Stimulated activated CD4-positive, alpha-beta T cell treated with anti-CD3 and anti-CD28 coated beads, Interleukin-1b, Interleukin-23, amount 100 ng/mL, for 1 hour (primary cell): ENCODE data around the gene TMEM212.
"Not testable (repeated sequence)": the region's sequence is repeated elsewhere in the genome, so short reads cannot be mapped to it uniquely, and the experiment has no call there.

Source experiments
- DNase-seq, 2 donors: peaks; one replicate each; pipeline ENCODE4 v3.0.0-alpha.2; 2020; ENCODE audit warnings: low read depth in 2 of 2

The TMEM212 gene

DNA sequence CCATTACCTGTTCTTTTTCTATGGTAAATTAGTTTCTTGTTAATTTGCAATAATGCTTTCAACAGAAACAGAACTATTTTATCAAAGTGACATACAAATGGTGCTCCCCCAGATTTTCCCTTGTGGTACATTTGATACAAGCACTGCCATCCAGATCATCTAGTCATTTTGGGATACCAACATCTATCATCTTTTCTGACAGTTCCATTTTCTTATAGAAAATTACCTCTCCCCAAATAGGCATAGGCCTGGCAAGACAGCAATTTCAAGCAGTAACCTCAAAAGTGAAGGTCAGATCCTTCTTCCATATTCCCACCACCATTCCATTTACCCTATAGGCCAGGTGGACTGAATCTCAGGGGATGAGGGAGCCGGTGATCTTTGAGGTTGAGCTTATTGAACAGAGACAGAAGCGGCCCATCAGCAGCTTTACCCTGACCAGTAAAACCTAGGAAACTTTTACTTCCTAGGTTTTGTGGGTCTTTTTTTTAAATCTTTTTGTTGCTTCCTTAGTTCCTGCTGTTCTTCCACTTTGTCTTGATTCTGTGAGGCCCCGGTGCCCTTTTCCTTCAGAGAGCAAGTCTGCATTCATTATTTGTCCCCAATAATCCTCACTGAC, 29.8 kb upstream of the TMEM212 start:
- DNase-seq: no peak

DNA sequence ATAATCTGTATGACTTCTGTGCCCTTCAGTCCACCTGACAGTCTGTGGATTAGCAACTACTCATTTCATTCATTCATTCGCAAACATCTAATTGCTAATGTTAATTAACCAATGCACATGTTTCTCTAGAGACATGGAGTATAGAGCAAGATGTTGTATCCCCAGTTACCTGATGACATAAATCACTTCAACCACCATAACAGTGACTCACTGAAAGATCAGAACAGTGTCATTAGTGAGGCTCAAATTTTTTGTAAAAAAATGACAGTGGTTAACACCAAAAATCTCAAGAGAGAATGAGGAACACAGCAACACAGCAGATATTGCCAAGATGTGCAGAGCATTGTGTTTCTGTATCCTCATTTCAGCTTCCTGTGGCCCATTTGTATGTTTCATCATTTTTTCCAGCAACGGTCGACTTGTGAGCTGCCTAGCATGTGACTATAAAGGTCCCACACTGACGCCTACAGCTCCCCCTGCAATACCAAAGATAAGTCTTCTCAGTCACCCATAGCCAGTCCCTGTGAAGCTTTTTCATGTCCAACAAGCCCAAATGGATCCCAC, 29.2 kb upstream of the TMEM212 start:
- DNase-seq: no peak

DNA sequence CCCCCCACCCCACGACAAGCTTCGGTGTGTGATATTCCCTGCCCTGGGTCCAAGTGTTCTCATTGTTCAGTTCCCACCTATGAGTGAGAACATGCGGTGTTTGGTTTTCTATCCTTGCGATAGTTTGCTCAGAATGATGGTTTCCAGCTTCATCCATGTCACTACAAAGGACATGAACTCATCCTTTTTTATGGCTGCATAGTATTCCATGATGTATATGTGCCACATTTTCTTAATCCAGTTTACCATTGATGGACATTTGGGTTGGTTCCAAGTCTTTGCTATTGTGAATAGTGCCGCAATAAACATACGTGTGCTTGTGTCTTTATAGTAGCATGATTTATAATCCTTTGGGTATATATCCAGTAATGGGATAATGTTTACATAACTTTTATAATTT, 28.5 kb upstream of the TMEM212 start:
- not testable (repeated sequence) for DNase-seq

DNA sequence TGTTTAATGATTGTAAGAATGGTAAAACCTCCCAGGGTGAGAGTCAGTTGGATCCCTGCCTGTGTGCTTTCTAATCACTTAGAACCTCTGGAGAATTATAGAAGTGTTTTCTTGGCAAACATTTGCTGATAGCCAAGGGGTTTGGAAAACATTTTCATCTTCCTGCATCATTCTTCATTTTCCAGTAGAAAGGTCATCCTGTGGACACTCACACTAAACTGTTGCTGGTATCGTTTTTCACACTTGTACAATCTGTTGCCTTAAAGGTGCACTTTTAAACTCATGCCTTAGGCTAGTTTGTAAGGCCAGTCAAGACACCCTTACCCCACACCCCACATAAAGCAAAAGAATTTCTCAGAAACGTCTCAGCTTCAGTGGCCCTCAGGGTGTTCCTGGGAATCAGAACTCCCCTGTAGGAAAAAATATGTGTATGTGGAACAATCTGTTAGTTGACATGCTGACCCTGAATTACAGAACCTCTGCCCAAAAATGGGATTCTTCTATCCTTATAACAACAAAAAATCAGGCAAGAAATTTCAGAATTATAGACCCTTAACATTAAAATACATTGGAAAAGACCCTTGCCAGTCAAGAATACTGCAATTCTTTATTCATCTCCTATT, 27.1 kb upstream of the TMEM212 start:
- DNase-seq: no peak

DNA sequence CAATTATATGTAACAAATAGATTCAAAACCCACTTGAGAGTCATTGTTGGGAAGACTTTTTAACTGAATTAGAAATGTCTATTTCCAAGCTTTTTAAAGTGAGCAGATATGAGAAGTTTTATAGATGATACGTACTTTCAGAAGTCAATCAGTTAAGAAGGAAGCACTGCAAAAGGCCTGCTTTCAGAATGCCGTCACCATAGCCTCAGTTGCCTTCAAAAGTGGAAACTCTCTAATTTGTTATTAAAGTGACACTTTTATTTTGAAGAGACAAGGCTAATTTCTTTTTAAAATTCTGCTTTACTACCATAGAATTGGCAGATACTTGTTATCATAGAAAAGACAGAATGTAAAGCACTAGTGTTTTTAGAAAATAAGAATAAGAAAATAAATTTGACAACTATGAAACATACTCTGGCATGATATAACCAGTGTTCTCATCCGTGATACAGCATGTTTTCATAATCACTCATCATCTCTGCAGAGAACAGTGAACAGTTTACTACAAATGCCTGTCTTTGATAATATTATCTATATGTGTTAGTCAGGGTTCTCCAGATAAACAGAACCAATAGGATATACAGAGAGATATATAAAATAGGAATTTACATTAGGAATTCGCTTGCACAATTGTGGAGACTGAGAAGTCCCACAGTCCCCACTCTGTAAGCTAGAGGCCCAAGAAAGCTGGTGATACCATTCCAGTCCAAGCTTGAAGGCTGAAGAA, 25.9 kb upstream of the TMEM212 start:
- DNase-seq: no peak

DNA sequence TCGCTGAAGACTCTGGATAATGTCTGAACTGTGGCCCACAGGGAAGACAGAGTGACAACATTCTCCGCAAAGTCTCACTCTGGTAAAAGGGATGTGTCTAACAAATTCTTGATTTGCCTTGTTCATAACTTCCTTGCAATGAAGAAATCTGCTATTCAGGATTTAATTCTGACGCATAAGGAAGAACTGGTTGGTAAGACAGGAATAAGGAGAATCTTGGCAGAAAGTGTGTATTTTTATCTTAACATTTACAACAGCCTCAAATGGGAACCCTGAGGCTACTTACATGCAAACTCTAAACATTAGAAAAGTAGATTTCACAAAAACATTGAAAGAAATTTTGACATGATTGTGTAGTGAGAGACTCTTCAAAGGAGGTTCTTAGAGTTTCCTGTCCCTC, 22.1 kb upstream of the TMEM212 start:
- no peak for DNase-seq

DNA sequence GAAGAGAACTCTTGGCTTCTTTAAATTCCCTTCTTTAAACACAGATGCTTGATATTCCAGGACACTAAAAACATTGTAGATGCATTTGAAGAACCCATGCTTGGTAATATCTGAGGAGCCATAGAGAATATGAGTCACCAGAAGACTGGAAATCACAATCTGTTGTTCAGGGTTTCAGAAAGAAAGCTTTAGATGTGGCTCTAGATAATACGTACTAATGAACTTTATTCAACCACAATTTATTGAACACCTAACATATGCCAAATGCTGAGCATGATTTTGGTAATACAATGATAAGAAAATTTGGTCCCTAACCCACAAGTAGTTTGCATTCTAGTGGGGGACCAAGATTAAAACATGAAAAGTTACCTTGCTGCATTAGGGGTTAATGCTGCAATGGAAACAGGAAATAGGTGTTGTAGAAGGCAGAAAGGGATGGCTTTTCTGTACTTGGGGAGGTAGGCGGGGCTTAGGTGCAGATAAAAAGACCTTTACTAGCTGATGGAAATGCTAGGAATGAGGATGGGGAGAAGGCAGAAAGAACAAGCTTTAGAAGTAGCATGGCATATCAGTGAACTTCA, 21.3 kb upstream of the TMEM212 start:
- DNase-seq: no peak

DNA sequence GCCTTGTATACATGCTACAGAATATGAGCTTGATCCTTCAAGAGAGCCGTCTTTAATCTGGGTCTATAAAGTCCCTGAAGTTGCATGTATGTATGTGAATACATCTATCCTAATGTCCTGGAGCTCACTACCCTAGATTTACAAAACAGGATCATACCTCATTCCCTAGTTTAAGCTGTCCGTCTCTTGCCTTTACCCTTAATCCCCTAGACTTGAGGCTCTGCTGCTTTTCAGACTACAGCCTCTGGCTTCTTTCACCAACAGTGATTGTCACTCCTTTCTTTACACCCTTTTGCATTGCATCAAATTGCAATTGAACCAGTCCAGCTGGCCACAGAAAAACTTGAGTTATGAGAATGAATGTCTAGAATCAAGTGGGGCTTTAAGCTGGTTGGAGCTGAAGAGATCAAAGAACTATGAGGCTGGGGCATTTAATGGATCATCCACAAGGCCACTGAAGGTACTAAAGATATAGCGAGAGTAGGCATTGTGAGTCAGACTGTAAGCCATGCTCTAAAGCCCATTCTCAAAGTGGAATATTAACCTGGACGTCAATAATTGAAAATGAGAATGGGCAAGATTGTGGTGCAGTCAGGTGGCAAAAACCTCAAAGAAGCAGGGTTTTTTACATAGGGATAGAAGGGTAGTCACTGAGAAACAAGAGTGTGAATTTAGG, 20.6 kb upstream of the TMEM212 start:
- DNase-seq: no peak

DNA sequence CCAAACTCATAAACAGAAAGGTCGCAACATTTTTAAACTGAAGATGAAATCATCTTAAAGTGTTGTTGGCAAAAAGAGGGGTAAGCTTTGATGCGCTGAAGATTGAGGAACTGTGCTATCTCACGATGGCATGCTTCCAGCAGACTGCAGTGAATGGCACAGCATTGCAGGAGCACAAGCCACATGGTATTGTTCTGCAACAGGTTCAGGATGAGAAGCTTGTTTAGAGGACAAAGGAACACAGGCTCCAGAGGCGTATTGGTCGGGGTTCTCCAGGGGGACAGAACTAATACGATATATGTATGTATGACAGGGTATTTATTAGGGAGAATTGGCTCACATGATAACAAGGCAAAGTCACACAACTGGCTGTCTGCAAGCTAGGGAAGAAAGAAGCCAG, 19.0 kb upstream of the TMEM212 start:
- no peak for DNase-seq

DNA sequence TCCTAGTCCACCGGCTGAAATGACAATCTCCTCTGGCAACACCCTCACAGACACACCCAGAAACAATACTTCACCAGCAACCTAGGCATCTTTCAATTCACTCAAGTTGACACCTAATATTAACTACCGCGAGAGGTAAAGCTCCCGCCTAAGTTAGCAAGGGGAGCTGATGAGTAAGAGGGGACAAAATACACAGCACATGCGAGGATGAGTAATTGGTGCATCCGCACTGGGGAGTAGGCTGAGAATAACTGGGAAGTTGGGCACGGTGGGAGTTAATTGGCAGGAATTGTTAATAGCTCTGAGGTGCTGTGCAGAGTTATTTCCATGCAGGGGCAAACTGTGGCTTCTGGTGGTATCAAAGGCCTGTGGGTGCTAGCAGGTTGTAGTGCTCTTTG, 18.3 kb upstream of the TMEM212 start:
- DNase-seq: no peak

DNA sequence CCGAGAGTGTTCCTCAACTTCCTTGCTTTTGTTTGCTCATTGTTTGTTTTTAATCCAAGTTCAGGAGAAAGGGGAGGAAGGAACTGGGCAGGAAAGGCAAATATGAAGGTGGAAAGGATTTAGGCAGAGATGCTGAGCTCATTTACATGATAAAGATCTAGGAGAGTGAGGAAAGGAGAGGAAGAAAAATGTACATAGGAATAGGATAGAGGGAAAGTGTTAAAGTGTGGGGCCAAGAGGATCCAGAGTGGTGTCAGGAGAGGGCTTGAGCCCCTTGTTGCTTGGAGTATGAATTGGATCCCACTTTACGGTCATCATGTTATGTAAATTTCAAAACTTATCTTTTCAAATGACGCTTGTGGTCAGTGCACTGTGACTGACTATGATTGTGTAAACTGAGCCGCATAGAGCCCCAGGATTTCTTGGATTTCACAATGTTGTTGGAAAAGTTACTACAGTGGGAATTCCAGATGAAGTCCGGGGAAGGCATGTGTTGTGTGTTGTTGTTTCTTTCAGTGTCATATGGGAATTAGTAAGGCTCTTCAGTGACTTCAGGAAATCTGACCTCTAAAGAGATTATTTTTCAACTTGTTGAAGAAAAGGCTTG, 17.8 kb upstream of the TMEM212 start:
- no peak for DNase-seq

DNA sequence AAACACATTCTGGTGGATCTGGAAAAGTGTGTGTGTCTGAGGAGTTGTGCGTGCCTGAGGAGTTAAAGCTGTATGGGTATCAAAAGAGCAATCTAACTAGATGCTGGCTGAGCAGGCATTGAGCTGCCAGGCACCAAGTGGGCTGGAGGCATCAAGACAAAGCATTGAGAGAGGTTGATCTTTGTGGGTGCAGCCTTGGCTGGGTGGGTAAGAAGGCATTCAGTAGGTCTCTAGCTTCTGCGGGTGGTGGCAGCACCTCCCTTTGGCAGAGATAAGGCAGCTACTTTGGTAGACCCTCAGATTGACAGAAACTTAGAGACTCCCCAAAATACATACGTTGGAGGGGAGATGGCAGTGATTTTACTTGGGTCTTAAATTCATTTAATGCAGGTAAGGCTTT, 15.8 kb upstream of the TMEM212 start:
- no peak for DNase-seq

DNA sequence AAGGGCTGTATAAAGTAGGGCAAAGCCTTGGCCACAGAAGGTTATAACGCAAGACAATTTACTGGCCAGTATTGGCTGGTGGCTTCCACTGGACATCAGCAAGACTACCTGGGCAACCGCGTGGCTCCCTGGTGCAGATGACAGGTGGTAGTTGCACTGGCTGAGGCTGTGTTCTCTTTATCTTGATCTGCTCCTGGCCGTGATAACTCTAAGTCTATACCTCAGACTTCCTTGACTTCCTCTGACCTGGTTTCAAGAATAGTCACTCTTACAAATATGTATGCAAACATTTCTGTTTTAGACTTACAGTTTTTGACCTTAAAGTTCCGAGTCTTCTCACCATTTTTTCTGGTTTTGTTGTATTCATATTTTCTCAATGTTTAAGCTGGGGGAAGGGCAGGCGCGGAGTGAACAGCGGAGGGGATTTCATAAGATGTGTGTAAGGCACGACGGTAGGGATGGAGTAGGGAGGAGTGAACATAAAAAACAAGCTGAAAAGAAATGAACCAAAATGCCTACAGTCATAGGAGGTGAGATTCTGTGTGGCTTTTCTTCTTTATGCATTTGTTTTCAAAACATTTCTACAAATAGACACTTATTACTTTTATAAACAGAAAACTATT, 15.2 kb upstream of the TMEM212 start:
- DNase-seq: no peak

DNA sequence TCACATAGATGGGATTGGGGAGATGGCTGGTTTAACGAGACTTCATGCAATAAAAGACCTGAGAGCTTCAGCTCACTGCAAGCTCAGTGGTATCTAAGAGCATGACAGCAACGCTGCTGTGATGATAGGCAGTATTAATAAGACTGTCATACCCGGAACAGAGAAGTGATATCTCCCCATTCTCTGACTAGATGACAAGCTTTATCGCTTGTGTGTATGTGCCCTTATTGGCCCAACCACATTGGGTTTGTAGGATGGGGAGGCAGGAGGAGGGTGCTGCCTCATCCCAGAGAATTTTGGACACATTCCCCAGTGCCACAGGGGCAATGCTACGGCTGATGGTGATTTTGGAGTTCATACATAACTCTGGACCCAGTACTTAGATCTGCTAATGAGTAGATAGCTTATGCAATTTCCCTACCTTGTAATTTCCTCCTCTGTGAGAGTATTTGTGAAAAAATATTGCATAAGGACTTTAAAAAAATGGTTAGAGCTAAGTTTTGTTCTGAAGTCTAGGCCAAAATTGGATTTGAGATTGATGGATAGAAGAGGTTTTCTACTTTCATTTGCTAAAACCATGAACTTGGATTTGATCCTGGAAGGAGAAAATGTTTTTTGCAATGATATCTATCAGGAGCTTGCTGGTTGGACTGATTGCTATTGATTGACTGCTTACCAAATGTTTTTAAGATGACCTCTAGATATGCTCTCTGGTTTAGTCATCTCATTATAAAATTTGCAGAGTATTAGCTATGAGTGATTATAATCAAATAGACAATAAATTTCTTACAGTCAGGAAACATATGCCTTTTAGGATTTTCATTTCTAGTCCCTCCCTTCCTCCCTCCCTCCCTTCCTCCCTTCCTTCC, 14.0 kb upstream of the TMEM212 start:
- no peak for DNase-seq

DNA sequence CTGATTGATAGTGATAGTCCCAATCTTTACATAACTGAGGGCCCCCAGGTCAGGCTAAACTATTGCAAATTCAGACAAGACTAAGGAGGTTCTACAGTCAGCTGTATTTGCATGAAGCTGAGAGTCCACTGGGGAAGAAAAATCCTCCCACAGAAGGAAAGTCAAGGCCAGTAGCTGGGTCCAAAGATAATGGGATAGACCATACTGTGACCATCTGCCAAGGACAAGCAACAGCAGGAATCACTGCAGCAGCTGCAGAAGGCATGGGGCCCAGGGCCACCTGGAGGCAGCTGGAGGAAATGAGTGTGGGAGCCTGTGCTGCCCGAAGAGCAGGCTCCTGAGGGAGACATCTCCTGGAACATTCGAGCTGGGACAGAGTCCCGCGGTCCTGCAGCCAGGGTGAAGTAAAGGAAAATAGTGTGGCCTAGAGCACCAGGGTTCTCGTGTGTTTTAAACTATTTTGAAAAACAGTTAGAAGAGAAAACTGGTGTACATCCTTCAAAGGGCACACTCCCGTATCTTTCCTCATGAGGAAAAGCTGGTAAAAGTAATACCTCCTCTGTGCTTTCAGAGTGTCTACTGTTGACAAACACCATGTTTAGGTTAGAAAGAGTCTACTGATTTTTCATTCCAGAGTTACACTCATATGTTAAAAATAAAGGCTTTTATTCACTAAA, 13.2 kb upstream of the TMEM212 start:
- no peak for DNase-seq

DNA sequence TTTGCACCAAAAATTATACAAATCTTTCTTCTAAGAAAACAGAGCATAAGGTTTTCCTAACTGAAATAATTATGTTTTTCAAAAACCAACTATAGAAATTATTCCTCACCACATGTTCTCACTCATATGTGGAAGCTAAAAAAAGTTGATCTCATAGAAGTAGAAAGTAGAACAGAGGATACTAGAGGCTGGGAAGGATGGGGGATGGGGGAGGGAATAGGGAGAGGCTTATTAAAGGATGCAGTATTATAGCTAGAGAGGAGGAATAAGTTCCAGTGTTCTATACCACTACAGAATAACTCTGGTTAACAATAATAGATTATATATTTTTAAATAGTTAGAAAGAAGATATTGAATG, 12.7 kb upstream of the TMEM212 start:
- no peak for DNase-seq

DNA sequence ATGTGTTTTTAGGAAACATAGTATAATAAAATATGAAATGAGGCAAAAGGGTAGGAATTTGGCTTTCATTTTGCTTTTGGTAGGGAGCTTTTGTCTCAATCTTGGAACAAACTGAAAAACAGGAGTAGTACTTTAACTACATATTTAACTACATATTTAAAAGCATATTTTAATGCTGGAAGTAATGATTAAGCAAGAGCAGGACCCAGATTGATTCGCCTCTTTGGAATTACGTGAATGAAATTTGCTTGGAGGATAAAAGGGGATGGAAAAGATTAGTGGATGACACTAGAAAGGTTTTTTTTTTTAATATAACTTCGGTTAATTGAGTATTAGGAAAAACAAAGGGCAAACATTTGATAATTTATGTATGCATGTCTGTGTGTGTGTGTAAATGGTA, 11.2 kb upstream of the TMEM212 start:
- no peak for DNase-seq

DNA sequence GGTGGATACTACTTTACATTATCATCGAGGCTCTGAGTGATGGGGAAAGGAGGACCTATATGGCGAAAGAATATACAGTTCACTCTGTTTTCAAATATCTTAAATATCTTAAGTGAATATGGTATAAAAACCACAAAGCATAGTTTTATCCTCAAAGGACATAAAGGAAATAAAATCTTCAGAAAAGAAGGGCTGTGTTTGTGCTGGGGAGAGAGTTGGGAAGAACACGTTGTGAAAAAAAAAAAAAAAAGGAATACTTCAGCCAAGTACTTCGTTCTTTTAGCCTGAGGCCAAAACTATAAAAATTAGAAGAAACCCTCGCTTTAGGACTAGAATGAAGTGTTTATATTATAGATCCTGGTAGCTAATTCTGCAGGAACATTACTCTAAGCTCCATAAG, 10.2 kb upstream of the TMEM212 start:
- no peak for DNase-seq

DNA sequence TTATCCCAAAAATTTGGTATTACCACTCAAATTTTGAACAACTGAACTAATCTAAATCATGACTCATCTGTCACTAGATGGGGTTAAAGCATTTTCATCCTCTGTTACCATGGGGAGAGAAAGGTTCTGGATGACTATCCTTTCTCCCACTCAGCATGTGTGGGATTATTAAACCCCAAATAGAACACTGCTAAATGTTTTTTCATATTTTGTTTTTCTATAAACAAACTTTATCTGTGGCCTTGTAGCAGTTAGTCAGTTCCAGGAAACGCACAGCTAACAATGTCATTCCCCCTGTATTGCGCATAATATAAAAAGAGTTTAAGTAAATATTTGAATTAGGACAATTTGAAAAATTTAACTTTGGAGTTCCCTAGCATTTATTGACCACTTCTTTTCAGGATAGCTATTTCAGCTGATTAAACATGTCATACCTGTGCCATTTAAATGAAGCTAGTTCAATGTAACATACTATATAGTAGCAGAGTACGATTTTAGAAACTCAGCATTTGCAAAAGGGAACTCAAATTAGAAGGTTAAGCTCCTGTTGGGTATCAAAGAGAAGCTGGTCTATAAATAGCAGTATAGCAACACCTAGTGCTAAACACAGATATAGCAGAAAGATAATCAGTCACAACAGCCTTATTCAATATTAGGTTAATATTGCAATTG, 9.2 kb upstream of the TMEM212 start:
- no peak for DNase-seq
